ENCODE results near the gene GNA12. TPM values are rescaled to one million over a fixed set of nuclear protein-coding genes. Genes with fewer than 3 reads are reported as not detected.

GNA12 gene
- total RNA-seq, 1 experiment from 2014 or later: 15.0 TPM

DNA sequence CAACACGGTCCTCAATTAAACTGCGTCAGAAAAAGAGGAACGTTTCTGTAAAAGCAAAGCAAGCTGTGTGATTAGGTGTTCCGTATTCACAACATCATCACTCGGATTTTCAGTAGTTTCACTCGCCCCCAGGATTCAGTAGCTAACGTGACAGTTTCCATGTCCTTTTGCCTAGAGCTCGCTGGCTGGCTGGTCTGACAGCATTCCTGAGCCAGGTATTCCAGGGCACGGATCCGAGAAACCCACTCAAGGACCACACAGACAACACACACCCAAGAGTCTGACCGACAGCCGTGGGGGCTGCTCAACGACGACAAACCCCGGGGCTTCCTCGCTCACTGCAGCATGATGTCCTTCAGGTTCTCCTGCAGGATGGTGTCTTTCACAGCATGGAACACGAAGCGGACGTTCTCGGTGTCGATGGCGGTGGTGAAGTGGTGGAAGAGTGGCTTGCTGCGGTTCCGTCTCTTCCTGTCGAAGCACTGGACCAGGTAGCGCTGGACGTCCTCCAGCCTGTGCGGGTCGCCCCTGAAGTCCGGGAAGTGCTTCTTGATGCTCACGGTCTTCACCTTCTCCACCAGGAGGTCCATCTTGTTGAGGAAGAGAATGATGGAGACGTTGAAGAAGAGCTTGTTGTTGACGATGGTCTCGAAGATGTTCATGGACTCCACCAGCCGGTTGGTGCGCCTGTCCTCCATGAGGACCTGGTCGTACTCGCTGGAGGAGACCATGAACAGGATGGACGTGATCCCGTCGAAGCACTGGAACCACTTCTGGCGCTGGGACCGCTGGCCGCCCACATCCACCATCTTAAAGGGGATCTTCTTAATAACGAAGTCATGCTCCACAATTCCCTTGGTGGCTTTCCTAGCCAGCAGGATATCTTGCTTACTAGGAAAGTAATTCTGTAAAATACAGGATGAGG, 113.0 kb downstream of the GNA12 start:
- H3K36me3 ChIP-seq (ENCODE audit: low read depth, low read length): peaks cover 8% of the 10 kb centered on the region
- H3F3A ChIP-seq (ENCODE audit: low read length, unreplicated experiment): no peaks in the 10 kb centered on the region
- H3K4me2 ChIP-seq (ENCODE audit: low read length): no peak overlapping the region
- ChIA-PET CTCF (no interaction called here), POLR2A (ENCODE audit: unreplicated experiment) (no interaction called here)
- TF ChIP-seq, protein P1, sequence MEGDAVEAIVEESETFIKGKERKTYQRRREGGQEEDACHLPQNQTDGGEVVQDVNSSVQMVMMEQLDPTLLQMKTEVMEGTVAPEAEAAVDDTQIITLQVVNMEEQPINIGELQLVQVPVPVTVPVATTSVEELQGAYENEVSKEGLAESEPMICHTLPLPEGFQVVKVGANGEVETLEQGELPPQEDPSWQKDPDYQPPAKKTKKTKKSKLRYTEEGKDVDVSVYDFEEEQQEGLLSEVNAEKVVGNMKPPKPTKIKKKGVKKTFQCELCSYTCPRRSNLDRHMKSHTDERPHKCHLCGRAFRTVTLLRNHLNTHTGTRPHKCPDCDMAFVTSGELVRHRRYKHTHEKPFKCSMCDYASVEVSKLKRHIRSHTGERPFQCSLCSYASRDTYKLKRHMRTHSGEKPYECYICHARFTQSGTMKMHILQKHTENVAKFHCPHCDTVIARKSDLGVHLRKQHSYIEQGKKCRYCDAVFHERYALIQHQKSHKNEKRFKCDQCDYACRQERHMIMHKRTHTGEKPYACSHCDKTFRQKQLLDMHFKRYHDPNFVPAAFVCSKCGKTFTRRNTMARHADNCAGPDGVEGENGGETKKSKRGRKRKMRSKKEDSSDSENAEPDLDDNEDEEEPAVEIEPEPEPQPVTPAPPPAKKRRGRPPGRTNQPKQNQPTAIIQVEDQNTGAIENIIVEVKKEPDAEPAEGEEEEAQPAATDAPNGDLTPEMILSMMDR (conservative IDR thresholded peaks at IDR 0.05; ENCODE audit: low read depth, low read length): no peak
- TF ChIP-seq EZH2phosphoT487 (IDR thresholded peaks at IDR 0.05; ENCODE audit: borderline replicate concordance, low read length) (no peak), EZH2 (IDR thresholded peaks at IDR 0.05; ENCODE audit: low read length, unreplicated experiment) (no peak)
- ATAC-seq: no peak
- no peaks in the 10 kb centered on the region for H3K9me2 ChIP-seq (replicated peaks; ENCODE audit: low read length)
- H3K4me3 ChIP-seq (ENCODE audit: low read length): no peak overlapping the region
- no peaks in the 10 kb centered on the region for H3K79me2 ChIP-seq (ENCODE audit: low read length)
- H3K4me1 ChIP-seq (ENCODE audit: insufficient read depth, low read length): peaks cover 6% of the 10 kb centered on the region; the same call in 1 of the 2 replicates
- H3K9ac ChIP-seq (ENCODE audit: low read length): no peak overlapping the region
- no peaks in the 10 kb centered on the region for H3K27me3 ChIP-seq (ENCODE audit: low read length)
- intact Hi-C loops (cut with micrococcal nuclease): no loop called here
- no peak overlapping the region for H2AFZ ChIP-seq (ENCODE audit: low read length)
- DNase-seq: no peak
- H3K27ac ChIP-seq (ENCODE audit: low read length): no peak overlapping the region
- no peaks in the 10 kb centered on the region for H4K20me1 ChIP-seq (ENCODE audit: low read length)
- no TSS peak for BruUV-seq (replicated peaks)
- H3K9me3 ChIP-seq (ENCODE audit: low read length): peaks cover 4% of the 10 kb centered on the region; the same call in 1 of the 2 replicates

DNA sequence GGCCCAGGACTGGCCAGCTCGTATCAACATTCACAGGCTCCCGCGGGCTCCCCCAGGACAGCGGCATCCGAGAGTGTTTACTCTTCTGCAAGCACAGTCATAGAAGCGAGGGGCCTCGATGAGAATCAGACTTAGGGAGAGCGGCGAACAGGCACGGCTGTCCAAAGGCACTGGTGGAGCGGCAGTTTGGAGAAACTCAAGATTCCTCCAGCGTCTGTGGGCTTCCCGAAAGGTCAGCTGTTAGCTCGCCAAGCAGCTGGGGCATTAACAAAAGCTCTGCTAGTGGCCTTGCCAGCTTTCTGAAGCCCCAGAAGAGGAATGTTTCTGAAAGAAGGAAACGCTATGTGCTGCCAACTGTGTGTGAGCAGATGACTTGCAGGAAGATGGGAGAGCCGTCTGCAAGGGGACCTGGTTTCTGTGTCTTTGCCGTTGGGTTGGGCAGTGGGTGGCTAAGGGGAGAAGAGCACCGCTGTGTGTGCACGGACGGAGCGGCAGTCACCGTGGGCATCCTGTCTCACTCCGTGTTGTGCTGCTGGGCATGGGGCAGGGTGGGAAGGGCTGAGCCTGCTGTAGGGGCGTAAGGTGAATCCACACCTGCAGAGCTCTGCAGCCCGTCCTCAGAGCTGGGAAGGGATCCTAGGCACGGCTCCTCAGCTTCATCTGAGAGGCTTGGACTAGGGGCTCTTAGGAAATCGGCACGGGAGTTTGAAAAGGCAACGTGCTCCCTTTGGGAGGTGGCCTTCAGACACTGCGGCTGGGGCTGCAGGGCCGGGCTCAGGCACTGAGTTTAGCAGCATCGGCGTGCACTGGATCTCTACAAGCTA, 114.0 kb downstream of the GNA12 start:
- no peak for ATAC-seq
- DNase-seq: no peak
- Histone ChIP-seq H3K79me2 (ENCODE audit: low read length) (no peaks in the 10 kb centered on the region), H2AFZ (ENCODE audit: low read length) (no peak overlapping the region), H3K27me3 (ENCODE audit: low read length) (no peaks in the 10 kb centered on the region), H3K4me3 (ENCODE audit: low read length) (no peak overlapping the region), H3K27ac (ENCODE audit: low read length) (no peak overlapping the region), H3K9me3 (ENCODE audit: low read length) (peaks cover 4% of the 10 kb centered on the region; the same call in 1 of the 2 replicates), H3K9ac (ENCODE audit: low read length) (no peak overlapping the region), H4K20me1 (ENCODE audit: low read length) (no peaks in the 10 kb centered on the region), H3K9me2 (replicated peaks; ENCODE audit: low read length) (no peaks in the 10 kb centered on the region), H3K4me1 (ENCODE audit: insufficient read depth, low read length) (peaks cover 6% of the 10 kb centered on the region; the same call in 1 of the 2 replicates), H3K4me2 (ENCODE audit: low read length) (no peak overlapping the region), H3F3A (ENCODE audit: low read length, unreplicated experiment) (no peaks in the 10 kb centered on the region), H3K36me3 (ENCODE audit: low read depth, low read length) (peaks cover 8% of the 10 kb centered on the region)
- intact Hi-C loops (cut with micrococcal nuclease): no loop called here
- no TSS peak for BruUV-seq (replicated peaks)
- TF ChIP-seq, protein P1 (conservative IDR thresholded peaks at IDR 0.05; ENCODE audit: low read depth, low read length): no peak
- TF ChIP-seq EZH2 (IDR thresholded peaks at IDR 0.05; ENCODE audit: low read length, unreplicated experiment): no peak
- TF ChIP-seq EZH2phosphoT487 (IDR thresholded peaks at IDR 0.05; ENCODE audit: borderline replicate concordance, low read length): no peak
- POLR2A ChIA-PET (ENCODE audit: unreplicated experiment): no interaction called here
- CTCF ChIA-PET: interaction anchor here (0.5 kb wide), 1 partner anchor 107 kb away, joined by 3 read pairs; no protein-coding TSS in a partner anchor

Data from PC-3 (cell line).